LoVo (cell line): ENCODE results near the gene PROZ.

Experiments
- DNase-seq: peaks from one replicate; pipeline ENCODE4 v3.0.0-alpha.2; 2016; ENCODE audit warnings: low spot score

The PROZ gene

GRCh38 chr13:113178070-113178895 lies 19.8 kb downstream of the PROZ start:
- DNase-seq = no peak

- no peak for DNase-seq
Measured at GRCh38 chr13:113178896-113179167, 20.4 kb downstream of the PROZ start.

- no peak for DNase-seq
Measured at GRCh38 chr13:113179374-113180230, 21.2 kb downstream of the PROZ start.

GRCh38 chr13:113182046-113182445 lies 23.6 kb downstream of the PROZ start:
- no peak for DNase-seq

GRCh38 chr13:113183450-113184129 lies 25.1 kb downstream of the PROZ start:
- no peak for DNase-seq

GRCh38 chr13:113184568-113185440 lies 26.4 kb downstream of the PROZ start:
- DNase-seq = no peak

GRCh38 chr13:113186061-113186900 lies 27.8 kb downstream of the PROZ start:
- DNase-seq = no peak

- peak; percentile 92 for DNase-seq
Measured at GRCh38 chr13:113187263-113187669, 28.8 kb downstream of the PROZ start.

- no peak for DNase-seq
Measured at GRCh38 chr13:113187883-113188665, 29.6 kb downstream of the PROZ start.

- DNase-seq = no peak
Measured at GRCh38 chr13:113190181-113190580, 31.7 kb downstream of the PROZ start.

GRCh38 chr13:113192279-113192678 lies 33.8 kb downstream of the PROZ start:
- DNase-seq = no peak

- DNase-seq = no peak
Measured at GRCh38 chr13:113192902-113193301, 34.5 kb downstream of the PROZ start.

- no peak for DNase-seq
Measured at GRCh38 chr13:113195360-113195759, 36.9 kb downstream of the PROZ start.

GRCh38 chr13:113196970-113197737 lies 38.7 kb downstream of the PROZ start:
- DNase-seq = no peak

GRCh38 chr13:113201815-113202214 lies 43.4 kb downstream of the PROZ start:
- no peak for DNase-seq

GRCh38 chr13:113202912-113203311 lies 44.5 kb downstream of the PROZ start:
- no peak for DNase-seq

- DNase-seq = no peak
Measured at GRCh38 chr13:113203507-113204377, 45.3 kb downstream of the PROZ start.

GRCh38 chr13:113204378-113204734 lies 45.9 kb downstream of the PROZ start:
- DNase-seq = no peak
